HG02571 (cell line): Measurements from ENCODE around the gene UMAD1.

Experiments used
- ATAC-seq: cut with Tn5 transposase; IDR thresholded peaks from one replicate; pipeline ENCODE4 v1.9.1; 2021; ENCODE audit warnings: mild to moderate bottlenecking, moderate library complexity; ENCODE audit not compliant: unreplicated experiment

The UMAD1 gene

GRCh38 chr7:7916064-7916463, 275.5 kb downstream of the UMAD1 start:
- no peak for ATAC-seq

GRCh38 chr7:7917593-7917992, 277.0 kb downstream of the UMAD1 start:
- ATAC-seq = no peak

GRCh38 chr7:7918736-7919448, 278.3 kb downstream of the UMAD1 start:
- peak; percentile 34 for ATAC-seq

GRCh38 chr7:7919449-7919945, 278.9 kb downstream of the UMAD1 start:
- ATAC-seq = peak; percentile 26

GRCh38 chr7:7920056-7920455, 279.5 kb downstream of the UMAD1 start:
- ATAC-seq = no peak

DNA sequence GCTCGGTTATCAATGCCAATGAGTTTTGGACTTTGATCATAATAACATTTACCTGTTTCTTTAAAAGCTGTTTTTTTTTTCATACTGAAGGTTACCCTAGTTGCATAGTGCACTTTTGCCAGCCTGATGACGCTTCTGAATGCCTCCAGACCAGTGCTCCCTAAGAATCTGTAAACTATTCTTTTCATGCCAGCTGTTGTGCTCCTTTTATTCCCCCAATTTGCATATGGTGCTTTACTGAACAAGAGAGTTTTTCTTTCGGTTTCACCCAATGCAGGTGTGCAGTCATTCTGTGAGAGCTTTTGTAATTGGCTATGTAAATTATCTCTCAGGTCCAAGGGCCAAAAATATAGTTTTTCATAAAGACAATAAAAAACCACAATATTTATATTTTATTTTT, 279.9 kb downstream of the UMAD1 start:
- ATAC-seq = peak; percentile 94

- no peak for ATAC-seq
These were observed 281.3 kb downstream of the UMAD1 start for GRCh38 chr7:7921830-7922229.

GRCh38 chr7:7922684-7923385, 282.3 kb downstream of the UMAD1 start:
- no peak for ATAC-seq

GRCh38 chr7:7923818-7924217, 283.3 kb downstream of the UMAD1 start:
- ATAC-seq = no peak

DNA sequence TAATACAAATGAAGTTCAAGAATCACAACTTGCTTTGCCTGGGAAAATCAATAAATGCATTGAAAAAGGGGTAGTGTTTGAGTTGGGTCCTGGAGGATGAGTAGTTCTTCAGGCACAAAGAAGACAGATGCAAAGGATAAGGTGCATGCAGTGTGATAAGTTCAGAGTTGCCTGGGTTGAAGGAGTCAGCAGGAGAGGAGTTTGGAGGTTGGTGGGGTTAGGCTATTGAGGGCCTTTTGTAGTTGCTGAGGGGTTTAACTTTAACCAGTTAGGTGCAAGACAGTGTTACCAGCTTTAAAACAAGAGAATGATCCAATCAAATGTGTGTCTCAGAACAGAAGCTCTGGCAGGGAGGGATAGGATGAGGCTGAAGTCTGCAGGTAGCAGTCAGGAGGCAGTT, 283.8 kb downstream of the UMAD1 start:
- no peak for ATAC-seq
